HPDE6-E6E7 (cell line): ENCODE results near the gene SCLY.
"Not testable (repeated sequence)": the region's sequence is repeated elsewhere in the genome, so short reads cannot be mapped to it uniquely, and the experiment has no call there.

Experiments used
- DNase-seq: peaks from one replicate; pipeline ENCODE4 v3.0.0; 2011; ENCODE audit warnings: missing footprints; ENCODE audit errors: extremely low spot score

Gene SCLY

GRCh38 chr2:238113611-238114010 lies 52.8 kb downstream of the SCLY start:
- DNase-seq: no peak

- no peak for DNase-seq
Measured at GRCh38 chr2:238114331-238114841, 53.6 kb downstream of the SCLY start.

- no peak for DNase-seq
Measured at GRCh38 chr2:238114851-238115660, 54.3 kb downstream of the SCLY start.

- not testable (repeated sequence) for DNase-seq
Measured at GRCh38 chr2:238115709-238116108, 54.9 kb downstream of the SCLY start.

GRCh38 chr2:238116298-238117198 lies 55.7 kb downstream of the SCLY start:
- DNase-seq: no peak

- no peak for DNase-seq
Measured at GRCh38 chr2:238117199-238118154, 56.7 kb downstream of the SCLY start.

- no peak for DNase-seq
Measured at GRCh38 chr2:238119756-238120462, 59.1 kb downstream of the SCLY start.

GRCh38 chr2:238120463-238121298 lies 59.9 kb downstream of the SCLY start:
- no peak for DNase-seq

GRCh38 chr2:238121511-238122286 lies 60.9 kb downstream of the SCLY start:
- no peak for DNase-seq

GRCh38 chr2:238122287-238123217 lies 61.8 kb downstream of the SCLY start:
- no peak for DNase-seq

GRCh38 chr2:238123218-238123971 lies 62.6 kb downstream of the SCLY start:
- DNase-seq: no peak

- DNase-seq: no peak
Measured at GRCh38 chr2:238123991-238124470, 63.2 kb downstream of the SCLY start.

GRCh38 chr2:238124488-238125126 lies 63.8 kb downstream of the SCLY start:
- no peak for DNase-seq

- DNase-seq: no peak
Measured at GRCh38 chr2:238125127-238125885, 64.5 kb downstream of the SCLY start.

- DNase-seq: no peak
Measured at GRCh38 chr2:238126338-238126737, 65.5 kb downstream of the SCLY start.

- DNase-seq: no peak
Measured at GRCh38 chr2:238126775-238127164, 66.0 kb downstream of the SCLY start.
